Islet of Langerhans (tissue), 1 donor: ENCODE results near the gene CNTNAP2.

ENCODE experiments used
- FAIRE-seq: peaks from one replicate; lab custom pipeline; 2011; peaks lifted over from hg19 to GRCh38; lab: Jason Lieb, UNC

CNTNAP2 gene

DNA sequence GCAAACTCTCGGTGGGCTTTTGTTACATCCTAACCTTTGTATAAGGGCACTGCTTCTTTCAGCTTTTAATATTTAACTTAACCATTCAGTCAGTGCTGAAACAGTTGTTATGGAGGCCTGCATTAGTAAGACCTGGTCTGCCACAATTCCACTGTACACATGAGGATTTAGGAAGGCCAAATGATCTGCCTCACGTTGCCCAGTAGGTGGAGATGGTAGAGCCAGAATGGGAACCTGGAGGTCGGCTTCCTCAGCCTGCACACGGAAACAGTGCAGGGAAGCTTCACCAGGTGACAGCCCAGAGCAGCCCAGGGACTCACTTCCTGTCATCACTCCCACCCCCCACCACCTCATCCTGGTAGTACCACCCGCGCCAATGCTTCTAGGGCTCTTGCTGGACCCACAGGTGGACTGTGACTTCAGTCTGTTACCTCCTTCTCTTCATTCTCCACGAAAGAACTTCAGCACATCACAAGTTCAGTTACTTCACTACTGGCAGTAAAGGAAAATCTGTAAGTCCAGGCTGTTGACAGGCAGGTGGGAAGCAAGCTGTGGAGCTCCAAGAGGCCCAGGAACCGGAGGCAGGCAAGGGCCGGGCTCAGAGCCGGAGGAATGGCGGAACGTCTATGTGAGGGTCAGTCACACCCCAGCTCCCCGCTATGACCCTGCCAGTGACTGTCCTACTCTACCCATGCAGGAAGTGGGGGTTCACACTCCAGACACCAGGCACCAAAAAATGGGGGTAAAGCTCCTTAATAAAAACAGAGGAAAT is 1993.7 kb downstream of the CNTNAP2 start:
- FAIRE-seq = no peak

DNA sequence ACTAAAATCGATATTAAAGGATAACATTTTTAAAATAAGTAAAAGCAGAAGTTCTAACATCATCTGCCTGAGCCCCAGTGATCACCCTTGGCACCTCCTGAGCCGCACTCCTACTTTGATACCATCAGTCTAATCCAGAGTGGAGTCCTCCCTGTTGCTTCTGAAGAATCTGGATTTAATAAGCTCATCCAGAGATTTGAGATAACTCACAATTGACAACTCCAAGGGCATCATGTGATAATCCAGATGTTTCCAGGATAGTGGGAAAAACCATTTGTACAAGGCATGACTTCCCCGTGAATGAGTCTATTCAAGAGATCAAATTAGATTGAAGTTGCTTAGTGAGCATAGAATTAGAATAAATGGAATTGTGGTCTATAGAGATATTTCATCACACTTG is 1998.2 kb downstream of the CNTNAP2 start:
- FAIRE-seq = no peak

DNA sequence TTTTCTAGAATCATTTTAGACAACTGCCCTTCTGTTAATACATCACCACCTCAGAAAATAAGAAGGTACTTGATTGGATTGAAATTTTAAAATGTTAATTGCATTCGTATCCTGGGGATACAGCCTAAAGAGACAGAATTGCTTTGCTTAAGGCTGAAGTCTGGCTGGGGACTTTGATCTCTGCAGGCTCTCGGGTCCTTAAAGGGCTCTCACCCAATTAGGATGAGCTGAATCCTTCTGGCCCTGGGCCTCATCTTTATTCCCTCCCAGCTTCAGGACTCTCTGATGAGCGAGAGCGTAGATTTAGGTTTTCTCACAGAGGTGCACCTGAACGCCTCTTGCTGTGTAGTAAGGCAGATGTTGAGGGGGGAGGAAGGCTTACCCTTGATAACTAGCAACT is 1998.7 kb downstream of the CNTNAP2 start:
- FAIRE-seq = no peak

DNA sequence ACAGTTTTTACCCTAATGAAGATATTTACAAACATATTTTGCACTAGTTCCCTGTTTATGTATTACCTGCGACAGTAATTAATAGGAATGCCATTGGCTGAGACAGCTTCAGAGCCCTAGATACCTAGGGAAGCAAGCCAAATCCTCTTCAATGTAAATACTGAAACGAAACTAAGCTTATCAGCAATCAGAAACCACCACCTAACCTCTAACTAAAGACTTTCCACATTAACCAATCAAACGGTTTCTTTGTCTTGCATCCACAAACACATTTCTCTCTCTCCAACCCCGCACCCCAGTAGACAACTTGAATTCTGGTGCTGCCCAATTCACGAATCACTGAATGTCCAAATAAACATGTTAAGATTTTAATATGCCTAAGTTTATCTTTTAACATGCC is 1999.6 kb downstream of the CNTNAP2 start:
- no peak for FAIRE-seq

DNA sequence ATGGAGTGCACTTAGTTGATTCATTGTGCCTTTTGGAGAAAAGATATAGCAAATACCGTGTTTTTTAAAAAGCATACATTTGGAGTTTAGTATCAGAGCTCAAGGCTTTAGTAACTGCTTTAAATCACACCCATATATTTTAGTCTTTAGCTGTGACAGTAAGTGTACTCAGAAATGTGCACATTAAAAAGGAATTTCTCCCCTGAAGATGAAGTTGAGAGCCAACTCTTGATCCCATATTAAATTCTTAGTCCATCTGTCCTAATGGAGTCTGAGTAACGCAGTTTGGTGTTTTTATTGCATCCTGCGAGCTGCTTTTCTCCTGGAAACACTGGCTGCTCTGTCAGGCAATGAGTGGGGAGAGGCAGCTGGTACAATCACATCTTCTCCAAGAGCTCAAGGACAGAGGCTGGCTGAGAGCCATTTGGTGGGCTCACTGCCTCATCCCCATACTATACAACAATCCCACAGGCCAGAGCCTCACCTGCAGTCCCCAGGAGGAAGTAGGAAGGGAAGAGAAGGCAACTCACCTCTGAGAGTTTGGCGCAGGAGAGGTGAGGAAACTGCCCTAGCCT is 2000.3 kb downstream of the CNTNAP2 start:
- no peak for FAIRE-seq

DNA sequence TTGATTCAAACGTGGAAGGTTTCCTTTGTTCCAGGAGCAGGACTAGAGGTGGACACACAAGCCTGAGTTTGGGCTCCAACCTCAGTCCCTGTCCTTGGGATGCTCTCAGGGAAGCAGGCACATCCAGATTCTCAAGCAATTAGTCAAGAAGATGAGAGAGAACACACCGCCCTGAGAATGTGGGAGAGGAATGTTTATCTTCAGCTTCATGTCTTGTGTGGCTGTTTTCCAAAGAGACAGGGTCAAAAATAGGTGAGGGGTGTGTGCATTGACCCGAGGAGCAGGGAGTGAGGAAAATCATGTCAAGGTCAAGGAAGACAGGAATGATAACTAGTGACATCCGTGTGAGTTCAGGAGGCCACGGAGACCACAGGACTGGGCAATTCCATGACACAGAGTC is 2001.8 kb downstream of the CNTNAP2 start:
- FAIRE-seq = no peak

DNA sequence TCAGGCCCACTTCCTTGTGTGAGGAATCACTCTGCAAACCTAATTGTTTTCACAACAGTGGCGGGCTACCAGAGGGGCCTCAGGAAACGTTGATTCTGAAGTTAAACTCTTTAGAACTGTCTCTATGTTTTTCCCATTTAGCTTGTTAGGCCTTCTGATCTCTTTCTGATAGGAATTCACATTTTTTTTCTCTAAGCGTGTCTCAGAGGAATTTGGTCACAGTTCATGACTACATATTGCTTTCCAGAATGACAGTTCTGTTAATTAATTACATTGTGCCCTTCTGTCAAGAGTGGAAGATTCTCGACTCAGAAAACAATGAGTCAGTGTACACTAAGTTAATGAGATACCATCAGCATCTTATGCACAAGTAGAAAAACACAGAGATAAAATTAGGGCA is 2004.8 kb downstream of the CNTNAP2 start:
- no peak for FAIRE-seq

DNA sequence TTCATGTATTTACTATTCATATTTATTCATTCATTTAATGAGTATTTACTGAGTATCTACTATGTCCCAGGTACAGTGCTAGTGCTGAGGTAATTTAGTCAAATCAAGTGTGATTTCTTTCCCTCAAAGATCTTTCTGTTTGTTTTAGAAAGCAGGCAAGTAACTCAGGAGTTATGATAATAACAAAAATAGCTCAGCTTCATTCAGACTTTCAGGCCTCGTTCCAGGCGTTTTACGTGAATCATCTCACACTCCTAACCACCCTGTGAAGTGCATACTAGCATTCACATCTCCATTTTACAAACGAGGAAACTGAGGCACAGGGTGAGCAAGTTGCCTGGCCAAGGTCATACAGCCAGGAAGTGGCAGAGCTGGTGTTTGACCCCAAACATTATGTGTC is 2005.2 kb downstream of the CNTNAP2 start:
- FAIRE-seq = no peak

DNA sequence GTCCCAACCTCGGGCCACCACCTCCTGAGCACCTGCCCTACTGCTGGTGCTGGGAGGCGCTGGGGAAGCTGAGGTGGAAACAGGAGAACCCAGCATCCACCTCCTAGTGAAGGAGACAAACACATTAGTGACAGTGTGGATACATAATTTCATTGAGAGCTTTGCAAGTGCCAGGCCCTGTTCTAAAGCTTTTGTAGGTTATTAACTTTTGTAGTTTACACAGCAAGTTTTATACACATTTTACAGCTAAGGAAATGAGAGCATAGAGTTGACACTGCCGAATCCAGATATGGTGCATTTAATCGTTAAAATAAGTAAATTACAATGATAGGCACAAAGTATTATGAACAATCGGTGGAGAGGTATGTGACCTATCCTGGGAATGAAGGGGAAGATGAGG is 2007.9 kb downstream of the CNTNAP2 start:
- FAIRE-seq = no peak

DNA sequence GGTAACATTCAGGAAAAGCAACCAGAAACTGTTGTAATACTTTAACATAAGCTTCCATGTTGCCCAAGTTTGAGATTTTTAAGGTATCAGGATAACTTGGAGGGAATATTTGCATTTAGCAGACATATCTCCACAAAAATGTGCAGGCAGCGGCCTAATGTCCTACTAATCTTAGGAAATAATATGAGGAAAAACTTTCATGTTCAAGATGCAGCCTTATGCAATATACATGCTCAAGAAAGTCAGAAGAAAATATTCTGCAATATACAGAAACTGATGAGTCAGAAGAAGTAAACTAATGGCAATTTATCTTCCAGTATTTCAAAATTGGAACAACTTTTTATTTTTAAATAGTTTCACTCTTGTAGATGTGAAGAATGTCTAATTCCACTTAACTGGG is 2010.8 kb downstream of the CNTNAP2 start:
- FAIRE-seq = no peak

DNA sequence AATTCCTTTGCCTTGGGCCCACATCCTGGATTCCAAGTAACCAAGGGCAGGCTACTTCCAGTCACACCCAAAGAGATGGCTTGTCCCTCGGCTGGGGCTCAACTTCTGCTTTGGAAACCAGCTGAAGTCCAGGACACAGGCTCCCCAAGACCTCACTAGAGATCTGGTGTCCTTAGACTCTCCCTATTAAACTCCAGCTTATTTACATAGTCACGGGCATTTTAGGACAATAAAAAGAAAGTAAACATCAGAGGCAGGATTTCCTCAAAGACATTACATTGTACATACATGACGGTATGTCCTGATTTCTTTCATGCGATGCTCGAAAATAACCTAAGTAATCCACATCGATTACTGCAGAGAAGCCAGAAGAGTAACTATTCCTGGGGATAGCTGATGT is 2012.4 kb downstream of the CNTNAP2 start:
- no peak for FAIRE-seq

DNA sequence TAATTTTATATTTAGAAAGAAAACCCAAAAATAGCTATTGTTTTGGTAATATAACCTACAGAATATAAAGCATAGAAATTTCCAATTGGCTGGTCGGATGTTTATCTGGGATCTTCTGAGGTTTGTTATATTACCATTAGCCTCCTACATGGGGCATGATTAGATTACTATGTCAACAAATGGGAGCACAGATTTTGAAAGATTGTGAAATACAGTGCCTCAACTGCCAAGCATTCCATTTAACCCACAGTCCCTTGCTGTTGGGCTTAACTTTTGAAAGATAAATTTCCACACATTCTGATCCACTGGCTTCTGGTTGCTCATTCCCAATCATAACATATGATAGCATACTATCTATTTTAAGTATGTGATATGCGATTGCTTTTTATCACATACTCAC is 2018.5 kb downstream of the CNTNAP2 start:
- FAIRE-seq = no peak

DNA sequence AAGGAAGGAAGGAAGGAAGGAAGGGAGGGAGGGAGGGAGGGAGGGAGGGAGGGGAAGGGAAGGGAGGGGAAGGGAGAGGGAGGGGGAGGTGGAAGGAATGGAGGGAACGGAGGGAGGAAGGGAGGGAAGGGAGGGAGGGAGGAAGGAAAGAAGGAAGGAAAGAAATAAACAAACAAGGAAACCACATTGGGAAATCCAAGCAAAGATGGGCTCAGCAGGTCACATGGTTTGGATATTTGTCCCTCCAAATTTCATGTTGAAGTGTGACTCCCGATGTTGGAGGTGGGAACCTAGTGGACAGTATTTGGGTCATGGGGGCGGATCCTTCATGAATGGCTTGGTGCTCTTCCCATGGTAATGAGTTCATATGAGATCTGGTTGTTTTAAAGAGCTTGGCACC is 2019.4 kb downstream of the CNTNAP2 start:
- FAIRE-seq = no peak

DNA sequence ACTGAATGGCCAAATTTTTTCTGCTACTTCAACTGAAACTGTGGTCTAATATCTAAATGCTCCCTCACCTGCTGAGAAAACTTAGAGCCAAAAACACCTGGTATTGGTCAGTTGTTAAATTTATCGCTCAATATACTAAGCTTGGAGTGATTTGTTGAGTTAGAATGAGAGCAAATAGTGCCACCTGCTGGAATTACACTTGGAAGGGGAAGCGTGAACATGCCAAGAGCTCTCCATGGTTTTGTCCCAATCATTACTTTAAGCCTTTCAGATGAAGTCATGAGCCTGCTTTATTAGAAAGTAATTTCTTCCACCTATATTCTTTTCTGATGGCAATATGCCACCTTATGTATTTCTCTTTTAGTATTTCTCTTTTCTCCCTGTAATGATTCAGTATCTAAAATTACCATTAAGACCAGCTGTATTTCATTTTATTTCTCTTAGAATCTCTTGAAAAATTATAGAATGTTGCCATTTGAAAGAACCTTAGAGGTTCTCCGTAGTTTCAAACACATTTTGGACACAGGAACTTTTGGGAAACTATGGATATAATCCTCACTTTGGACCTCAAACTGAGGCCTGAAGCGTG is 2026.2 kb downstream of the CNTNAP2 start:
- peak; percentile 76 for FAIRE-seq

DNA sequence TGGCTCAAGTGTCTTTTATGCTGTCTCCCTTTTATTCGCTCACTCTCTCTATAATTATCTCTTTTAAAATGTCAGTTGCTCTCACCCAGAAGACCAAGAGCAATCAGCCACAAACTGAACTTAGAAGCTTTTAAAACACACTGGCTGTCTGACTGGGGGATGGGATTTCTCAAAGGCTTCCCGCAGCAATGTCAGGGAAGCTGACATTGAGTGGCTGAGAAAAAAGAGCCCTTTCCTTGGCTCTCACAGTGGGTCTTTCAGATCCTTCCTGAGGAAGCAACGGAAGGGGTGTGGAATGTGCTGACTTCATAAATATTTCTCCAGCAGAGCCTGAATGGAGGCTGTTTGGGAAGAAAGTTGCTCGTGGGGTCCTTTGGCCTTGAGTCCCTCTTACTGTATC is 2028.2 kb downstream of the CNTNAP2 start:
- FAIRE-seq = no peak

DNA sequence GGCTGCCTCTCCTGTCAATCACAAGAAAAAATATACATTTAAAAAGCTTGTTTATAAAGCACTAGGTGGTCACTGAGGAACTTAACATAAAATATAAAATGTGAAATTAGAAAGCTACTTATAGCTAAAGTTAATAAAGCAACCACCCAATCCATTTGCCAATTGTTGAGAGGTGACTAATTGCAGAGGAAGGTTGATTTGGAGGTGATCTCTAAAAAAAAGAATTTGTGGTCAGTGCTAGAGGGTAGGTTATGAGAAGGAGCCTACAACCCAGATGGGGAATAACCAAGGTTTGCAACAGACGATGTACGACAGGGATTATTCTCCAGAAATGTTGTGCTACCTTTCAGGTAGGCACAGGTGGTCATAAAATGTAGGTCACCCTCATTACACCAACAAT is 2029.7 kb downstream of the CNTNAP2 start:
- no peak for FAIRE-seq

DNA sequence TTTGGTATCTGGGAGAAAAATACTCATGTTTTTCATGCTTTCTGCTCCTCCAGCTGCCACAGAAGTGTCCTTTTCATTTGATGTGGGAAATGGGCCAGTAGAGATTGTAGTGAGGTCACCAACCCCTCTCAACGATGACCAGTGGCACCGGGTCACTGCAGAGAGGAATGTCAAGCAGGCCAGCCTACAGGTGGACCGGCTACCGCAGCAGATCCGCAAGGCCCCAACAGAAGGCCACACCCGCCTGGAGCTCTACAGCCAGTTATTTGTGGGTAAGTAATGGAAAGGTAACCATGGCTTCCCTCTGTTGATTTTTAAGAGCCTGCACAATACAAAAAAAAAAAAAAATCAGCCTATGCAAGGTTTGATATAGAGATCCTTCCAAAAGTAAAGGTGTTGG is 2030.8 kb downstream of the CNTNAP2 start:
- no peak for FAIRE-seq

DNA sequence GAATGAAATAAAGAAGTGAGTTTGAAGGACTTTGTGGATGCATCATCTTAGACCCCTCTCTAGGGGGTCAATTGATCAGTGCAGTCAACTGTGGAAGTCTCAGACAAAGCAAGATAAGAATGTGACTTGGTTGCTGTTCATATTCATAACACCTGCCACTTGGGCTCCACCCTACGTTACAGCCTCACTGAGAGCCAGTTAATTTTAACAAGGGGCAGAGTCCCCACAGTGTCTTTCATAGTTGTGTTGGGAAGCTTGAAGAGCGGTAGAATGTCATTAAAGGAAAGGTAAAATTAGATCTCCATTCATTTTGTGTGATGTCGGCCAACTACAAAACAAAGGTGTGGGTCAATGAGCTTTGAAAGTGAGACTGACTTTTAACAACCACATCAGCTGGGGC is 2031.9 kb downstream of the CNTNAP2 start:
- FAIRE-seq = no peak

DNA sequence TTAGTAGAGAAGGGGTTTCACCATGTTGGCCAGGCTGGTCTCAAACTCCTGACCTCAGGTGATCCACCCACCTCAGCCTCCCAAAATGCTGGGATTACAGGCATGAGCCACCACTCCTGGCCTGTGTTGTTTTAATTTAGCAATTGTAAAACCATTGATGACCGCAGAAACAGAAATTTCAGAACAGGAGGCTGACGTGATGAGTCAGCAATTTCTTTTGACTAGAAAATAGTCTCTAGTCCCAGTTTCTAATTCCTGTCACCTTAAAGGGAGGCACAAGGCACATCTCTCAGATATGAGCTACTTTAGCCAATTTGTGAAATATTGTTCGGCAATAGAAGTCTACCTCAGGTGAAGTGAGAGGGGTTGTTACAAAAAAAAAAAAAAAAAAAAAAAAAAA is 2033.1 kb downstream of the CNTNAP2 start:
- no peak for FAIRE-seq

DNA sequence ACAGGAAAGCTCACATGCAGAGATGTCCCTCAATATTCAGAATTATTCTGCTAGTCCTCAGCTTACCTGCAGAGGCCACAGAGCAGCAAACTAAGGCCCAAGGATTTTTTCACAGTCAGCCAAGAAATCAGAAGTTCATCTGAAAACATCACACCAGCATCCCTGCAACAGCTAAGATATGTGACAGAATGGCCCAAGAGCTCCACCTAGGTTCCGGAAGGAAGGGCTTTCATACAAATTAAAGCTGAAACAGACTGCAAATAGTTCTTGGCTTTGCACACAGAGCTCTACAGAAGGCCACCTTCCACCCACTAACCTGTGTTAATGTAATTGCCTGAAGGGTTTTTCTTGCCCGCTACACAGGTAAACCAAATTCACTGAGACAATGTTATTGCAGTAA is 2035.2 kb downstream of the CNTNAP2 start:
- no peak for FAIRE-seq

DNA sequence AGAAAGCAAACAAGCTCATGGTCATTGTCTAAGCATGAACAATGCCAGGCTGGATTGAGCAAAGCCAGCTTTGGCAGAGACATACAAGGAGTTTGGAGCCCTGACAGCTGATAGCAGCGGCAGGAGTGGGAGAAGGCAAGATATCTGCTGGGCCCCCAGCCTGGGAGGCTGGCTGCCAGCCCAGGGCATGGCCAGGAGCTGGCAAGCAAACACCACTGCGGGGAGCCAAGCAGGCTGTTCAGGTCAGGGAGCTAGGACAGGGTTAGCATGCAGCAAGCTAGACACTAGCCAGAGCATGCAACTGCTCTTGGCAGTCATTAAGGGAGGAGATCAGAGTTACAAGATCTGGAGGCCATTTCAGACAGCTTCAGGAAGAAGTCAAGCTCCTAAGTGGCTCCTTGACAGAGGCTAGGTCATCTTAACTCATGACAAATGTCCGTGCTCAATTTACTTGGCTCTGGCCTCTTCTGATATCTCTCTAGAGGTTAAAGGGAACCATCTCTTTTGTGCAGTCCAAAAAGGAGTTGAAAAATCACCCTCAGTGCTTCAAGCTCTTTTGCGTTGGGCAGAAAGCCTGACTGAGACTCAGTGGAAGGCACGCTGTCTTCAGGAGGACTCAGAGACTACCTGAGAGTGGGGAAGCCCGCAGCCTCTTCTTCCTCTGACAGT is 2037.1 kb downstream of the CNTNAP2 start:
- FAIRE-seq = no peak

DNA sequence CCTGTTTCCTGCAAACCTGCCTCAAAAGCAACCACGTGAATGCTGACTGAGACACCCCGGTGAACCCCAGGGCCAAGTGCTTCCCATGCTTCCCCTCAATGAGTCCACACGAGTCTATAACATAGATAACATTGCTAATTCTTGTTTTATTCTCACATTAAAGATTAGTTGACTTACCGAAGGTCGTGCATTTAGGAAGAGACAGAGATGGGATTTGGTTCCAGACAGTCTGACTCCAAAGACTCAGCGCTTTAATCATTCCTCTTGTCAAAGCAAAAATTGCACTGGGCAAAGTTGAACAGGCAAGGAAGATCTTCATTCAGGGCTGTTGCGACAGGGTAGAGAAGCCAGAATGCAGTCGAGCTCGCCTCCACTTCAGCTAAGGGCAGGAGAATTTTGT is 2038.4 kb downstream of the CNTNAP2 start:
- no peak for FAIRE-seq

DNA sequence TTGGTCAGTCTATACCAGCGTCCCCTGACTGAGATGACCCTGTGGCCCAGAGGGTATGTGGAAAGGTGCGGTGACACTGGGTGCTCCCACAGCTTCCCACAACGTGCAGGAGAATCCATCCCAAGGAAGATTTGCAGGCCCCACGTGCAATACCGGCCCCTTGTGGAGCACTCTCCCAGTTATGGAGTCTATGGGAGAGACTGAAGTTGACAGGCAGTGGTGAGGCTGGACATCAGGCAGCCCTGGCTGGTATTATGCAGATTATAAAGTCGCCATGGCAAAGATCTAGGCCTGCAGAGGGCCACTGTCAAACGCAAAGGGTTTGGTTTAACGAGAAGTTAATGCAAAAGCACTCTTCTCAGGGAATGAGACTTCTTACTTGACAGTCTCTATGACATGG is 2039.2 kb downstream of the CNTNAP2 start:
- FAIRE-seq = no peak

DNA sequence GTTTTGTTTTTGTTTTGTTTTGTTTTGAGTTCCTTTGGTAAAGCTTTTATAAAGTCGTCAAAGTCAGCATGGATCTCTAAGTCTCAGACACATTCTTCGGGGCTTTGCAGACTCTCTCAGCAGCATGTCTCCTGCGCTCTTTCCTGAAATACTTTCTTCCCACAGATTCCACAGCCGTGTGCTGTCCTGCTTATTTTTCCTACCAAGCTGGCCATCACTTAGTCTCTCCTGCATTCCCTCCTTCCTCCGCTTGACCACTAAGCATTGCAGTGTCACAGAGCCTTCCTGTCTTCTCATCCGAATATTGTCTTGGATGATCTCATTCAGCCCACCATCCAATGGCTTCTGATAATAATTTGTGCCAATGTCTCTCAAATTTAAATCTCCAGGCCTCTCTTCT is 2039.6 kb downstream of the CNTNAP2 start:
- no peak for FAIRE-seq
